K562 (cell line): ENCODE measurements around the gene SHANK3. TPM values are rescaled to one million over a fixed set of nuclear protein-coding genes. Genes with fewer than 3 reads are reported as not detected.
A peak's percentile ranks its signal among the peaks of the same experiment; 100 is the strongest.

Experiments used
- ATAC-seq: fragments of 200-7000 bp; cut with Tn5 transposase; 3 replicates; pipeline ENCODE4 v1.9.1; 2020; ENCODE audit warnings: moderate library complexity
- BruUV-seq: library from RNA; stranded (reverse); fragments of 400-500 nt; replicated peaks from 2 replicates; lab custom pipeline; 2021; lab: Mats Ljungman, UMichigan
- CTCF ChIA-PET: fragments of 300-600 bp; formaldehyde crosslinking; extraction: SDS; loops from one replicate; lab custom pipeline; 2021; ENCODE audit warnings: low intra/inter-chr PET ratio; lab: Yijun Ruan, JAX
- POLR2A ChIA-PET: fragments of 300-600, 350-650 bp; sonication (Branson Sonifier 250); formaldehyde crosslinking; extraction: SDS; loops from one replicate; lab custom pipeline; 2021; ENCODE audit warnings: antibody characterized with exemption, inconsistent platforms; lab: Yijun Ruan, JAX
- DNase-seq, 4 experiments: peaks; one replicate each; pipeline versions ENCODE4 v3.0.0 to v3.0.0-alpha.2; 2011 to 2018; ENCODE audit warnings: low spot score in 3 of 4, mixed read lengths in 3 of 4; ENCODE audit errors: extremely low read depth in 1 of 4
- FAIRE-seq: peaks from 2 replicates; lab custom pipeline; 2011; peaks lifted over from hg19 to GRCh38; lab: Jason Lieb, UNC
- H2AFZ ChIP-seq: 2 replicates; pipeline ENCODE4 v1.6.0; 2011; ENCODE audit warnings: low read depth, low read length, control low read depth, inconsistent platforms
- H3K27ac ChIP-seq: fragments of 200-600 bp; 3 replicates; pipeline ENCODE4 v1.8.0; 2011; ENCODE audit warnings: low read depth, mild to moderate bottlenecking, control low read depth, inconsistent platforms, low read length, moderate library complexity, mixed read lengths; ENCODE audit errors: extremely low read depth
- H3K27me3 ChIP-seq, 2 experiments: fragments of 300-600 bp in 1 of 2; 2 replicates in 1 of 2; 3 replicates in 1 of 2; pipeline versions ENCODE4 v1.6.0 to v1.8.0; 2011; ENCODE audit warnings: inconsistent platforms in 2 of 2, low read length in 2 of 2, mild to moderate bottlenecking in 1 of 2, mixed read lengths in 1 of 2, moderate library complexity in 1 of 2; ENCODE audit not compliant: control insufficient read depth in 2 of 2, insufficient read depth in 2 of 2
- H3K36me3 ChIP-seq: fragments of 300-600 bp; 3 replicates; pipeline ENCODE4 v1.8.0; 2011; ENCODE audit warnings: mild to moderate bottlenecking, low read length, inconsistent platforms; ENCODE audit not compliant: control insufficient read depth, insufficient read depth
- H3K4me1 ChIP-seq, 2 experiments: fragments of 200-600 bp in 1 of 2; replicated peaks in 1 of 2; 2 replicates in 1 of 2; 3 replicates in 1 of 2; pipeline versions ENCODE4 v1.5.1 to v1.8.0; 2011; ENCODE audit warnings: inconsistent platforms in 2 of 2, low read length in 2 of 2, mild to moderate bottlenecking in 1 of 2, mixed read lengths in 1 of 2, moderate library complexity in 1 of 2; ENCODE audit not compliant: control insufficient read depth in 2 of 2, insufficient read depth in 2 of 2
- H3K4me2 ChIP-seq: 2 replicates; pipeline ENCODE4 v1.6.1; 2011; ENCODE audit warnings: low read length, control low read depth, inconsistent platforms, mixed read lengths; ENCODE audit not compliant: insufficient read depth
- H3K4me3 ChIP-seq: fragments of 200-600 bp; sonication (generic), shearing (Covaris generic); 2 replicates; pipeline ENCODE4 v1.5.1; 2016; ENCODE audit warnings: control low read depth, inconsistent platforms
- H3K79me2 ChIP-seq: fragments of 200-600 bp; 3 replicates; pipeline ENCODE4 v1.8.0; 2011; ENCODE audit warnings: low read length, inconsistent platforms; ENCODE audit not compliant: control insufficient read depth, insufficient read depth
- H3K9ac ChIP-seq, 2 experiments: 2 replicates each; pipeline versions ENCODE4 v1.6.0 to v1.6.1; 2011; ENCODE audit warnings: low read depth in 2 of 2, low read length in 2 of 2, control low read depth in 1 of 2, inconsistent platforms in 1 of 2, mild to moderate bottlenecking in 1 of 2, mixed read lengths in 1 of 2; ENCODE audit not compliant: insufficient read depth in 1 of 2
- H3K9me1 ChIP-seq: one replicate; pipeline ENCODE4 v1.6.0; 2011; ENCODE audit warnings: inconsistent platforms, mild to moderate bottlenecking, low read length, moderate library complexity; ENCODE audit not compliant: control insufficient read depth, insufficient read depth
- H3K9me3 ChIP-seq: replicated peaks from 2 replicates; pipeline ENCODE4 v1.5.1; 2011; ENCODE audit warnings: low read depth, low read length, inconsistent platforms; ENCODE audit not compliant: control insufficient read depth, insufficient read depth
- H4K20me1 ChIP-seq: replicated peaks from 2 replicates; pipeline ENCODE4 v1.6.1; 2011; ENCODE audit warnings: low read length, inconsistent platforms, mixed read lengths; ENCODE audit not compliant: control insufficient read depth, insufficient read depth
- ELF1 ChIP-seq: fragments of 200-800 bp; sonication (Bioruptor generic); IDR thresholded peaks from 2 replicates; pipeline ENCODE4 v1.6.1; 2016; ENCODE audit warnings: missing genetic modification characterization, missing compliant biosample characterization
- MAX ChIP-seq: sonication (generic); formaldehyde crosslinking; IDR thresholded peaks from 2 replicates; pipeline ENCODE4 v1.9.0; 2022; ENCODE audit warnings: mild to moderate bottlenecking, missing genetic modification reagents
- PCBP1 ChIP-seq: fragments of 200-400 bp; formaldehyde crosslinking; IDR thresholded peaks from 2 replicates; pipeline ENCODE4 v1.6.1; 2018; ENCODE audit warnings: mild to moderate bottlenecking, low read depth, low read length; ENCODE audit not compliant: poor library complexity, severe bottlenecking
- RBM39 ChIP-seq: fragments of 200-400 bp; formaldehyde crosslinking; optimal IDR thresholded peaks from 2 replicates; pipeline ENCODE3; 2018; ENCODE audit warnings: low read depth, low read length
- ZNF592 ChIP-seq: fragments of 450-650 bp; IDR thresholded peaks from 2 replicates; pipeline ENCODE4 v1.6.1; 2017; ENCODE audit warnings: antibody characterized with exemption, mild to moderate bottlenecking
- WGBS: fragments of 100-300 bp; shearing (Covaris generic); methylation state at CpG from one replicate; pipeline ENCODE4 v1.1.6; 2016; ENCODE audit warnings: low coverage, mixed read lengths; ENCODE audit not compliant: insufficient coverage; ENCODE audit errors: missing lambda C conversion rate; 5-methylcytosine and 5-hydroxymethylcytosine counted together
- in situ Hi-C: fragments of 300-500 bp; cut with MboI; formaldehyde crosslinking; loops from 4 replicates; pipeline ENCODE4 v1.15.0; 2018; ENCODE audit warnings: inconsistent platforms, mixed read lengths
- intact Hi-C: fragments of 100-400 bp; cut with micrococcal nuclease; formaldehyde crosslinking; loops from 2 replicates; pipeline ENCODE4 v1.14.2; 2022
- polyA plus RNA-seq, 8 experiments: library from polyadenylated mRNA; depleted of rRNA in 4 of 8; stranded (reverse) in 5 of 8; unstranded in 3 of 8; fragments of >200 nt; fragmentation: Nextera tagmentation in 2 of 8; fragmentation: Illumina TruSeq in 1 of 8; extraction: Ambion mirVana in 2 of 8; extraction: Trizol in 1 of 8; gene quantifications; 2 replicates each; pipeline versions ENCODE4 v1.2.1 to v1.2.3, GENCODE V29; 2011 to 2014; ENCODE audit warnings: inconsistent platforms in 1 of 8, missing spikeins in 1 of 8
- total RNA-seq, 7 experiments: library from RNA; depleted of rRNA in 6 of 7; stranded (reverse); fragments of >200 nt in 6 of 7; fragmentation: Illumina TruSeq in 2 of 7; extraction: Trizol in 2 of 7; gene quantifications; 2 replicates each; pipeline versions ENCODE4 v1.2.1 to v1.2.3, GENCODE V29; 2011 to 2021; ENCODE audit warnings: low replicate concordance in 1 of 7

Gene SHANK3
- total and polyA plus RNA-seq, 9 of the 15 experiments (the other 6 are each of a cell fraction or from before 2014, with no cell fraction given): 0.01 to 0.07 (median 0.03) TPM; not detected in 6

- no peak for TF ChIP-seq ZNF592
- no peak for TF ChIP-seq RBM39
Measured at GRCh38 chr22:50626850-50627641, 45.6 kb upstream of the SHANK3 start (continued).

DNA sequence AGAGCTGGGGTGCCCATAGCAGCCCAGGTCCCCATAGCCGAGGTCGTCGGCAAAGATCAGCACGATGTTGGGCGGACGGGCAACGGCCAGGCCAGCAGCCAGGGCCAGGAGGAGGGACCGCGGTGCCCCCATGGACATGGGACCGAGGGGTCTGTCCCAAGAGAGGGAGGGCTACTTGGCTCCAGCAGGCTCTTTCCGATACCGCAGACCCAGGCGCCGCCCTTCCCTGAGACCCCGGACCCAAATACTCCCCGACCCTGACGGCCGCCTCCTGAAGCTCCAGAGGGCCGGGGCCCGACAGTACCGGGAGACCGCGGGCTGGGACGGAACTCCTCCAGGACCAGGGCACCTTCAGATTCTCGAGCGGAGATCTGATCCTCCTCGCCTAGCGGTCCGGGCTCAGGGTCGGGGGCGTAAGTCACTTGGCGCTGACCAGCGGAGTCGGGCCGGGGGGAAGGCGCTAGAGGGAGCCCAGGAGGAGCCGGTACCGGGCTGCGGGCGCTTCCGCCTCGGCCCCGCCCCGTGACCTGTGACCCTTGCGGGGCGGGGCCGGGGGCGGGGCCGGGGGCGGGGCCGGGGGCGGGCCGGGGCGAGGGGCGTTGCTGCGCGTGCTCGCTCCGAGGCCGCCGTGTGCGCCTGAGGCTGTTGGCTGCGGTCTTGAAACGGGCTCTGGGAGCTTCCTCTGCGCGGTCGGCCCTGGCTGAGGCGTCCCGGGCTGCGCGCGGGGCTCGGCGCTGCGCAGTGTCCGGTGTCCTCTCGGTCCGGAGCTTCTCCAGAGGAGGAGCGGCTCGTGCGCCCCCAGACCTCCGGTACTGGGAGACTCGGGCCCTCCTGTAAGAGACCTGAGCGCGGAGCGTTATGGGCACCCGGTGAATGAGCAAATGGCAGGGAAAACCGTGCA lies 44.7 kb upstream of the SHANK3 start, which contains the start of gene ARSA:
ARSA (minus strand) TSS at position 511 of the 901 bp plus-strand sequence; CDS start at position 138, 373 bp downstream.
- ChIA-PET CTCF (no interaction called here), POLR2A (interaction anchor here (0.6 to 1.0 kb wide), 4 partner anchors 13 to 82 kb away, joined by 3 to 4 read pairs (median 3); partner anchors contain the start of gene KLHDC7B)
- Histone ChIP-seq H2AFZ (peak within 1 kb of the TSS; percentile 89), H3K79me2 (no peaks in the 10 kb centered on the region; the same call in 2 of the 3 replicates), H3K27me3 (no peaks in the 10 kb centered on the region), H3K4me1 (peaks cover 5 to 42% of the 10 kb centered on the region in 2 experiments; a peak in 4 of 5 replicates), H3K4me2 (peak within 1 kb of the TSS; percentile 91), H3K9ac (peak within 1 kb of the TSS; percentile 64 to 92), H3K27ac (peak within 1 kb of the TSS; percentile 49), H3K4me3 (peak within 1 kb of the TSS; percentile 76), H3K9me3 (no peaks in the 10 kb centered on the region), H3K9me1 (no peaks in the 10 kb centered on the region), H3K36me3 (no peaks in the 10 kb centered on the region), H4K20me1 (no peaks in the 10 kb centered on the region)
- under 1% methylated on average over 23 of the region's 88 CpGs for WGBS
- FAIRE-seq: no peak
- intact Hi-C loops (no loop called here), in situ Hi-C loops (no loop called here)
- BruUV-seq: TSS peak; percentile 62
- peak; percentile 98 for ATAC-seq
- peak; percentile 79 to 85 (median 80) for DNase-seq
- TF ChIP-seq ELF1 (tag) (peak; percentile 65), PCBP1 (no peak), MAX (CRISPR knock-in tag) (peak; percentile 40; the same call in 1 of the 2 replicates)
